ACC112 (cell line): Measurements from ENCODE around the gene LPP.

Source experiments
- H2AFZ ChIP-seq: fragments of 200-600 bp; sonication (generic); one replicate; pipeline ENCODE4 v1.6.0; 2017; ENCODE audit warnings: antibody characterized with exemption, low read length; ENCODE audit not compliant: unreplicated experiment
- H3K27ac ChIP-seq: fragments of 200-600 bp; sonication (generic); 2 replicates; pipeline ENCODE4 v1.5.1; 2014; ENCODE audit warnings: low read depth, mild to moderate bottlenecking, antibody characterized with exemption, low read length, moderate library complexity
- H3K27me3 ChIP-seq: fragments of 200-600 bp; sonication (generic); 2 replicates; pipeline ENCODE4 v1.6.1; 2014; ENCODE audit warnings: mild to moderate bottlenecking, antibody characterized with exemption, low read length, moderate library complexity, mixed read lengths; ENCODE audit not compliant: insufficient read depth
- H3K36me3 ChIP-seq: fragments of 200-600 bp; sonication (generic); 2 replicates; pipeline ENCODE4 v1.6.1; 2016; ENCODE audit warnings: mild to moderate bottlenecking, antibody characterized with exemption, low read length, moderate library complexity, mixed read lengths; ENCODE audit not compliant: insufficient read depth
- H3K4me1 ChIP-seq: fragments of 200-600 bp; sonication (generic); one replicate; pipeline ENCODE4 v1.6.1; 2016; ENCODE audit warnings: low read length, mixed read lengths; ENCODE audit not compliant: insufficient read depth, unreplicated experiment, control insufficient read depth
- H3K4me3 ChIP-seq: fragments of 200-600 bp; sonication (generic); 2 replicates; pipeline ENCODE4 v1.5.1; 2014; ENCODE audit warnings: mild to moderate bottlenecking, low read depth, low read length
- H3K79me2 ChIP-seq: fragments of 200-600 bp; sonication (generic); one replicate; pipeline ENCODE4 v1.6.0; 2016; ENCODE audit warnings: low read length; ENCODE audit not compliant: control insufficient read depth, unreplicated experiment, insufficient read depth

LPP gene

DNA sequence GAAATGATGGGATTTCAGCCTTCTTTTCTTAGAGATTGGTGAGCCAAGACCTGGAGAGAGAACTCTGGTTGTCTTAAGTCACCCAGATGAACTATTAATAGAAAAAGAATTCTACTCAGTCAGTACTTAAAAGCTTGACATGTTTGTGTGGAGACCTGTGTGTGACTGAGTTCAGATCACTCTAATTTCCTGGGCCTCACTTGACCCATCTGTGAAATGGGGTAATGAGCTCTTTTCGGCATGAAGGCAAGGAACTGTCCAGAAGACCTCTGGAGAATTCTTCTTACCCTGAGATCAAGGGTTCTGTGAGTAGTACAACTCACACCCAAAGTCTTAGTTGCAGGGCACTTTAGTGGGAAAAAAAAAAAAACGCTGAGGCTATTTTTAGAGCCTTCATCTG is 92.9 kb downstream of the LPP start:
- peaks cover 13% of the 10 kb centered on the region for H3K79me2 ChIP-seq
- no peak overlapping the region for H3K4me3 ChIP-seq
- H3K36me3 ChIP-seq = peaks cover 2% of the 10 kb centered on the region; the same call in 1 of the 2 replicates
- no peaks in the 10 kb centered on the region for H3K27me3 ChIP-seq
- peaks cover 46% of the 10 kb centered on the region for H3K4me1 ChIP-seq
- H2AFZ ChIP-seq = no peak overlapping the region
- no peak overlapping the region for H3K27ac ChIP-seq

DNA sequence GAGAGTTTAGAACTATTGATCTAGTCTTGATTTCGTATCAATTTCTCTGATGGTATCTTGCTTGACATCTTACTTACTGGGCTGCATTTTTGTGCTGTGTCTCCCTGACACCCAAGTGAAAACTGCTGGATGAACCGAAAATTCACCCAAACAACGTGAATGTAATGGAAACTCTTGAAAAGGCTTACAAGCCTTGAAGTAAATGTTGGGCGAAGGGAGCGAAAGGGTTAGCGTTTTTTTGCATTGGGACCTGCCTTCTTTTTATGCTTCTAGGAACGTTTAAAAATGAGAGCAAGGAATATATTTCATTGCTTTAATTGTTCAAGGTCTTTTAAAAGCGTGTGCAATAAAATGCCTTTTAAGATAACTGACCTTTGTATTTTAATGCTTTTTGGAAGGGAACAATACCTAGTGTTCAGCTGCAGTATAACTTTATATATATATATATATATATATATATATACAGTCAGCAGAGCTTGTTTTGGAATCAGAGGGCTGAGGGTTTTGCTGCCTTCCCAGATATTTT is 94.1 kb downstream of the LPP start:
- Histone ChIP-seq H3K4me1 (peaks cover 34% of the 10 kb centered on the region), H2AFZ (no peak overlapping the region), H3K27me3 (no peaks in the 10 kb centered on the region), H3K79me2 (peaks cover 17% of the 10 kb centered on the region), H3K4me3 (no peak overlapping the region), H3K27ac (no peak overlapping the region), H3K36me3 (peaks cover 7% of the 10 kb centered on the region)

DNA sequence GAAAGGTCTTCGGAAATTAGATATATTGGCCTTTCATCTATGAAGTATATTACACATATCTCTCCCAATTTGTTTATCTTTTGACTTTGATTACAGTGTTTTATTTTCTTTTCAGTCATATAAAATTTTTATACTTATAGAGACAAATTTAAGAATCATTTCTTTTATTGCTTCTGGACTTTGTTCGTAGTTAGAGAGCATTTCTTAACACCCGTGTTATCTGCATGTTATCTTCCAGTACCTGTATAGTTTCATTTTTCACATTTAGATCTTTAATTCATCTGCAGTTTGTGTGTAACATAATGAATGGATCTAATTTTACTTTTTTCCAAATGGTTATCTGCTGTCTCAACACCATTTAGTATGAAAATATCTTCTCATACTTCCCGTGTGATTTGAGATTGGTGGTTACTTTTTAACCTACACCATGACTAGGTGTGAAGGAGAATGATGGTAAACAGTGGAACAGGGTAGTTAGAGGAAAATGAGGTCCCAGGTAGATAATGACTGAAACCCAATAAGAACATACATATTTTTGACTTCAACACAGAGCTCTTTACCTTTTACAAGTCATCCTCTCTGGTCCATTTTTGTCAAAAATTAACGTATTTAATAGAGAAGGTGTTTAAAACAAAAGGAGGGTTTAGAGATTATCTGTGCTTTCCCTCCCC is 99.3 kb downstream of the LPP start:
- Histone ChIP-seq H3K79me2 (peaks cover 43% of the 10 kb centered on the region), H3K27ac (no peak overlapping the region), H3K4me3 (no peak overlapping the region), H3K4me1 (peaks cover 7% of the 10 kb centered on the region), H3K27me3 (no peaks in the 10 kb centered on the region), H2AFZ (no peak overlapping the region), H3K36me3 (peaks cover 16% of the 10 kb centered on the region)

DNA sequence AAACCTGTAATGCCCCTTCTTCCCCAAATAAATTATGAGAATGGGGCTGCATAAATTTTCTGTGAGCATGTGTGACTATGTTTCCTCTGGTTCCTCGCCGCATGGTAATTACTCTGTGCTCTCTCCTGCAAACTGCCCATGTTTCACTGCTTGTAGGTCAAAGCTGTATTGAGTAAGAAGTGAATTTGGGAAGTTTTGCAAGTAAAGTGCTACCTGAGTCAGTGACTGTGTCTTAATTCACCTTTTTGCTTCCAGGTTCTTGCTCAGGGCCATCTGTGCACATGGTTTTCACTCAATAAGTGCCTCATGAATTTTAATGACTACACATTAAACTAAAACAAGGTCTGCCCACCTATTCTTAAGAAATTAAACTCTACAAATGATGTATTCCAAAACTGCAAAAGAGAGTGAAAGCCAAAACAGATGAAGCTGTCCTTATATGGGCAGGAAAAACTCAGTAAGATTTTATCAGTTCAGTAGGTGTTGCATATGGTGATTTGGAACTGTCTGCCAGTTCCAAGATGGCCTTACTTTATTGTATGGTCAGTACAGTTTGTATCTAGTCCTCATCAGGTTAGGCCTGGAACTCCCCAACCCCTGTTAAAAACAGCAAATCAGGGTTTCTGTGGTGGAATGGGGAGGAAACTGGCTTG is 100.0 kb downstream of the LPP start:
- Histone ChIP-seq H3K4me3 (no peak overlapping the region), H3K36me3 (peaks cover 16% of the 10 kb centered on the region), H2AFZ (no peak overlapping the region), H3K27me3 (no peaks in the 10 kb centered on the region), H3K27ac (no peak overlapping the region), H3K79me2 (peaks cover 44% of the 10 kb centered on the region), H3K4me1 (peaks cover 7% of the 10 kb centered on the region)

DNA sequence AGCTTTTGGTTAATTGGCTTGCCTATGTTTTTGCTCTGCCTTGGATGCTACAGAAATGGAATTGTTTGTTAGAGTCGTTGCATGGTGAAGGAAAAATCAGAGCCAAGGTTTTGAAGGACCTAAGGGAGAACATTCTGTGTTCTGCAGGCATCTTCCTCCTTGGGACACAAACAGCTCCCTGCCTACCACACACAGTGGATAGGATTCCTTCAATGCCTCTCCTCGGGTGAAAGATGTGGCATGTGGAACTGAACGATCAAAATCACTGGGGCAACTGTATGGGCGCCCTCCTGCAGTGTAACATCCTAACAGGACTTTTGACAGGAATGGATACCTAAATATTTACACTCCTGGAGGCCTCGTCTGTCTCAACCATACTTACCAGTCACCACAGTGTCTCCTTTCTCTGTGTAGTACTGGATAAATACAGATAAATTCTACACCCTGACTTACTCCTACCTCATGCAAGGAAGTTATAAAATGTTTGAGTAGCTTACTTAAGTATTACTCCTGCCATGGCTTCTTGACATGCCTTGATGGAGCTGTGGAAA is 100.6 kb downstream of the LPP start:
- no peak overlapping the region for H3K27ac ChIP-seq

DNA sequence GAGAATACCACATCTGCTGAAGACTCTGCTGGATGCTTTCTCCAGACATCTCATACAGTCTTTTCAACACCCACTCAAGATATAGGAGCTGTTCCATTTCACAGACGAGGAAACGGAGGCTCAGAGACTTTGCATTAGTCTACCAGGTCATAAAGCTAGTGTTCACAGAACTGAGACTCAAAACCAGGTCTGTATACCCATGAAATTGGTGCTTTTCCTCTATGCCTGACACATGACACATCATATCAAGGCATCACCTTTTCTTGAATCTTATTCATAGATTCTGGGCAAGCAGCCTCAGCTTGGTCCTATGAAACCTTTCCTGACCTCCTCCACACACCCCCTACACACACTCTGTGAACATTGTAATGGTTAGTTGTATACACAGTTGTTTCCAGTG is 101.2 kb downstream of the LPP start:
- H3K79me2 ChIP-seq = peaks cover 51% of the 10 kb centered on the region

More for the DNA sequence above, 100.6 kb downstream of the LPP start:
- Histone ChIP-seq H3K36me3 (peaks cover 16% of the 10 kb centered on the region), H2AFZ (no peak overlapping the region), H3K4me1 (peaks cover 13% of the 10 kb centered on the region), H3K4me3 (no peak overlapping the region), H3K79me2 (peaks cover 50% of the 10 kb centered on the region), H3K27me3 (no peaks in the 10 kb centered on the region)

DNA sequence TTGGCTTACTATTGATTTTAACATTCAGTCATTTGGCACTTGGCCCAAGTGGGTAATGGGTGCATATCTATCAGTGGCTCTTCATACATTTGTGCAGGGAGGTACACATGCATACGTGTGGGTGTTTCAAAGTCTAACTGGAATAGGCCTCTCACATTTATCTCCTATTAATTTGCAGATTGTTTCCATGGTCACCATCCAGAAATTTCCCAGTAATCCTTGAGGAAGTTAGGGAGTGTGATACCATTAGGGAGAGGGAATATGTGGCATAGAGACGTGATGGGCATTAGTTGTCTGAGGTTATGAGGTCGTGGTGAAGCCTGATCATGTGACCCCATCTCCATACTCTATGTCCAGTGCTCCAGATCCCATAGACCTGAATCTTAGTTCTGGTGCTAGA is 102.8 kb downstream of the LPP start:
- peaks cover 24% of the 10 kb centered on the region for H3K4me1 ChIP-seq
- peaks cover 53% of the 10 kb centered on the region for H3K79me2 ChIP-seq
- no peak overlapping the region for H3K27ac ChIP-seq
- H3K27me3 ChIP-seq = no peaks in the 10 kb centered on the region
- no peak overlapping the region for H2AFZ ChIP-seq
- H3K36me3 ChIP-seq = peaks cover 14% of the 10 kb centered on the region
- H3K4me3 ChIP-seq = no peak overlapping the region

More for the DNA sequence above, 101.2 kb downstream of the LPP start:
- Histone ChIP-seq H3K4me1 (peaks cover 13% of the 10 kb centered on the region), H2AFZ (no peak overlapping the region), H3K27me3 (no peaks in the 10 kb centered on the region), H3K27ac (no peak overlapping the region), H3K36me3 (peaks cover 16% of the 10 kb centered on the region), H3K4me3 (no peak overlapping the region)

DNA sequence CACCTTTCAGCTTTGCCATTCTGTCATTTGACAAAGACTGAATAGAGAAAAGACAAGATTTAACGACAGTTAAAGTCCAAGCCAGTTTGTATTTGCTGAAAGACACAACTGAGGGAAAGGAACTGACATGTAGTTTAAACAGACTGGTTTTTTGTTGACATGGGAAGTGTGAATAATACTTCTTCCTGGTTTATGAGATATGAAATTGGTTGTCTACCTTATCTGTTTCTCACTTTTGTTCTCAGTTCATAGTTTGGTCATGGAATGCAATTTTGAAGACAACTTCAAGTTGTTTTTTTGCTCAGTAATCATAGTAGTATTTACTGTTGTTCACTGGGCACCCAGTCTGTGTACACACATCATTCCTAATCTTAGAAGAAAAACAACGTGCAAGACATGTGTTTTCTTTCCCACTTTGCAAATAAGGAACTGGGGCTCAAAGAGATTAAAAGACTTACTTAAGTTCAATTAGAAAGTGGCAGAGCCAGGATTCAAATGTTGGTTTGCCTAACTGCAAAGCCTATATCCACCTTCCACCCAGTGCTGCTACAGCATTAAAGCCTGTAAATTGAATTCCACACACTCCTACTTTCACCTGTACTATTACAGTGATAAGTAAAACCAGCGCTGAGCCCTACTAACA is 103.5 kb downstream of the LPP start:
- no peak overlapping the region for H3K4me3 ChIP-seq
- H3K27ac ChIP-seq = no peak overlapping the region
- no peaks in the 10 kb centered on the region for H3K27me3 ChIP-seq
- no peak overlapping the region for H2AFZ ChIP-seq
- H3K36me3 ChIP-seq = peaks cover 10% of the 10 kb centered on the region
- peaks cover 53% of the 10 kb centered on the region for H3K79me2 ChIP-seq
- H3K4me1 ChIP-seq = peaks cover 31% of the 10 kb centered on the region

DNA sequence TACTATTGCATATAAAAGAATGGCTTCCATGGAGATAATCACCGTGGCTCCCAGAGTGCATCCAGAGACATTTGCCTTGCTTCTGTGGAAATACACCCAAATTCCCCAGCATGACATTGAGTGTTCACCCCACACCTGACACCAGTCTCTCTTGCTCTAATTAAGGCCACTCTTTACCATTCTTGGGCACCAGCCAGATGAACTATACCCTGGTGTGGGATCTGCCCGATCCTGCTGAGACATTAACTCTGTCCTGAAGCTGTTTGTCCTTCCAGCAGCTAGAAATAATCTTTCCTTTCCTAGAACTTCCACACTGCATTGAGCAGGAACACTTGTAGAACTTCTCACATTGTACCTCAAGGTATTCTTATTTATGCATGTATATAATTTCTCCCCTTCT is 105.2 kb downstream of the LPP start:
- no peak overlapping the region for H2AFZ ChIP-seq
- no peak overlapping the region for H3K4me3 ChIP-seq
- H3K4me1 ChIP-seq = peaks cover 48% of the 10 kb centered on the region
- no peak overlapping the region for H3K27ac ChIP-seq
- H3K27me3 ChIP-seq = no peaks in the 10 kb centered on the region
- peaks cover 41% of the 10 kb centered on the region for H3K79me2 ChIP-seq
- peaks cover 6% of the 10 kb centered on the region; the same call in 1 of the 2 replicates for H3K36me3 ChIP-seq

DNA sequence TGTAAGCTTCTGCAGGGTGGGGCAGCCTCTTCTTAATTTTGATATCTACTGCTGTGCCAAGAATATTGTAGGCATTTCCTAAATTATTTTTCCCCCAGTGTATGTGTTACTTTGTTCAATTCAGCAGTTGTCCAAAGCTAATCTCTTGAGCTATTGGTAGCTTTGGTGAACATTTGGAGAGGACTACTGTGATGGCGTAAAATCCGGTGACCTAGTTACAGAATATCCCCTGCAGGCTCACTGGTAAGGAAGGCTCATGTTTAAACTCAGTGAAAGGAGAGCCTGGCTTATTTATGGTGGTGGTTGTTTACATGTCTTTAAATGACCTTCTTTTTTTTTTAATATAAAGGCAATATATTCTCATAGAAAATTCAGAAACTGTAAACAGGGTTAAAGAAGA is 105.6 kb downstream of the LPP start:
- Histone ChIP-seq H3K4me3 (no peak overlapping the region), H3K4me1 (peaks cover 52% of the 10 kb centered on the region), H3K36me3 (peaks cover 6% of the 10 kb centered on the region; the same call in 1 of the 2 replicates), H3K27me3 (no peaks in the 10 kb centered on the region), H3K27ac (no peak overlapping the region), H3K79me2 (peaks cover 40% of the 10 kb centered on the region), H2AFZ (no peak overlapping the region)
